Stimulated activated CD8-positive, alpha-beta memory T cell treated with anti-CD3 and anti-CD28 coated beads, Interleukin-15, amount 100 ng/mL, for 24 hours (primary cell): ENCODE data around the gene TCHHL1.

Source experiments
- DNase-seq: peaks from one replicate; pipeline ENCODE4 v3.0.0-alpha.2; 2020; ENCODE audit warnings: low read depth

The TCHHL1 gene

GRCh38 chr1:152038871-152039270 lies 50.0 kb downstream of the TCHHL1 start:
- DNase-seq = no peak

- DNase-seq = peak; percentile 50
Measured at GRCh38 chr1:152036267-152037216, 52.3 kb downstream of the TCHHL1 start, which contains the start of gene S100A11. Gene S100A11, minus strand, starts transcription at chr1:152037004. Its CDS starts 89 bp downstream, at chr1:152036915.

- DNase-seq = no peak
Measured at GRCh38 chr1:152035539-152036266, 53.2 kb downstream of the TCHHL1 start.

GRCh38 chr1:152034654-152035538 lies 54.0 kb downstream of the TCHHL1 start:
- DNase-seq = peak; percentile 23

GRCh38 chr1:152034324-152034653 lies 54.6 kb downstream of the TCHHL1 start:
- DNase-seq = no peak
